Fibroblast of gingiva (primary cell): ENCODE measurements around the gene VHLL.

Experiments used
- DNase-seq: peaks from one replicate; pipeline ENCODE4 v3.0.0-alpha.2; 2011; ENCODE audit warnings: low read depth

The VHLL gene

DNA sequence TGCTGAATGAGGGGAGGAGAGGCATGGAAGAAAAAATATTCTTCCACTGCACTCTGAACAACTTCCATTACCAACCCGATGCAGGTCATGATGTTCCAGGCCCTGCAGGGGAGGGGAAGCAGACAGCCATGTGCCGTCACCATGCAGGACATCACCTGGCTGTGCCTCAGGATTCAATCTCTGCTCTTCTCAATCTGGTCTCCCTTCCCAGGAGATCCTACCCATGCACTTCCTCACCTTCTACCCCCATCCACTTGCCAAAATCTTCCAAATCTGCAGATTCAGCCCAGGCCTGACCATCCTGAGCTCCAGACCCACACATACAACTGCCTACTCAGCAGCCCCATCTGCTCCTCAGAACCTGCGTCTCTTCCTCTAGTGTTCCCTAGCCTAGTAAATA lies 45.5 kb downstream of the VHLL start:
- DNase-seq = no peak

DNA sequence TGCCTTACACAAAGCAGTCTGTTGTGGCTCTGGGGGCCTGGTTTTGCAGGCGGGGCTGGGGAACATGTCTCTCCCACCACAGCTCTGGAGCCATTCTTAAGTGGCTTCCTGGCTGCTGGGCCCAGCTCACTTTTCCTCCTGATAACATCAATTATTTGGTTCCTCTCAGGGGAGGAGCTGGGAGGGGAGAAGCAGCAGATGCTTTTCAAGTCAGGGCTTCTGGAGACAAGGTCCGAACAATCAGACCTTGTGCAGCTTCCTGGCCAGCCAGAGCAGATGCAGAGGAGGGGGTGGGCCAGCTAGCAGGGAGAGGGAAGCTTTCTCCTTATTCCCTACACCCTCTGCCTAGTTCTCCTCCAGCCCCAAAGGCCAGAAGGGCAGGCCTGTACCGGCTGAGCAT lies 47.6 kb downstream of the VHLL start:
- DNase-seq = no peak

- no peak for DNase-seq
Measured at GRCh38 chr1:156249593-156249992, 49.5 kb downstream of the VHLL start.
